ENCODE data around the gene ZG16B.

GRCh38 chr16:2835638-2836493 is 5.8 kb downstream of the ZG16B start:
- TF ChIP-seq CTCF (IDR thresholded peaks at IDR 0.05) (no peak), POLR2A (IDR thresholded peaks at IDR 0.05) (no peak)

All from right lobe of liver (tissue), 4 donors.